Spleen (tissue), 11 donors: ENCODE measurements around the gene RBAK. TPM values are rescaled to one million over a fixed set of nuclear protein-coding genes. Genes with fewer than 3 reads are reported as not detected.
"Not testable (repeated sequence)": the region's sequence is repeated elsewhere in the genome, so short reads cannot be mapped to it uniquely, and the experiment has no call there.

Source experiments
- DNase-seq: peaks from one replicate; pipeline ENCODE4 v3.0.0-alpha.2; 2020
- H3K27ac ChIP-seq, 8 donors: fragments of 200-600 bp; sonication (generic) in 7 of 8; 1 replicate in 4 of 8; 2 replicates in 4 of 8; pipeline versions ENCODE4 v1.5.0 to v1.8.0; 2016 to 2021; ENCODE audit warnings: inconsistent platforms in 4 of 8, mild to moderate bottlenecking in 4 of 8, moderate library complexity in 1 of 8
- H3K27me3 ChIP-seq, 7 donors: fragments of 200-600 bp; sonication (generic) in 6 of 7; replicated peaks in 1 of 7; 1 replicate in 4 of 7; 2 replicates in 3 of 7; pipeline versions ENCODE4 v1.5.0 to v1.8.0; 2016 to 2021; ENCODE audit warnings: inconsistent platforms in 3 of 7, mild to moderate bottlenecking in 1 of 7
- H3K36me3 ChIP-seq, 6 donors: fragments of 200-600 bp; sonication (generic) in 5 of 6; 1 replicate in 4 of 6; 2 replicates in 2 of 6; pipeline versions ENCODE4 v1.5.0 to v1.8.0; 2016 to 2021; ENCODE audit warnings: inconsistent platforms in 2 of 6
- H3K4me1 ChIP-seq, 6 donors: fragments of 200-600 bp; sonication (generic) in 5 of 6; 1 replicate in 3 of 6; 2 replicates in 3 of 6; pipeline versions ENCODE4 v1.5.0 to v1.8.0; 2016 to 2021; ENCODE audit warnings: inconsistent platforms in 3 of 6
- H3K4me3 ChIP-seq, 8 donors: fragments of 200-600 bp; sonication (generic) in 7 of 8; 1 replicate in 4 of 8; 2 replicates in 4 of 8; pipeline versions ENCODE4 v1.5.0 to v1.8.0; 2016 to 2021; ENCODE audit warnings: inconsistent platforms in 4 of 8, mild to moderate bottlenecking in 4 of 8, moderate library complexity in 2 of 8
- H3K9me3 ChIP-seq, 8 donors: fragments of 200-600 bp; sonication (generic) in 7 of 8; 1 replicate in 4 of 8; 2 replicates in 4 of 8; pipeline versions ENCODE4 v1.5.0 to v1.8.0; 2016 to 2021; ENCODE audit warnings: inconsistent platforms in 4 of 8
- CTCF ChIP-seq, 11 experiments: fragments of 200-600 bp in 7 of 11; fragments of 450-650 bp in 4 of 11; sonication (generic) in 4 of 11; IDR thresholded peaks in 8 of 11; conservative IDR thresholded peaks in 3 of 11; 1 replicate in 7 of 11; 2 replicates in 4 of 11; pipeline versions ENCODE4 v1.4.0 to v1.8.0; 2016 to 2021; ENCODE audit warnings: antibody characterized with exemption in 11 of 11, inconsistent platforms in 4 of 11, mild to moderate bottlenecking in 1 of 11
- POLR2A ChIP-seq, 3 donors: fragments of 450-650 bp; IDR thresholded peaks; one replicate each; pipeline ENCODE4 v1.5.1; 2017; ENCODE audit warnings: antibody characterized with exemption in 3 of 3, mild to moderate bottlenecking in 1 of 3
- POLR2AphosphoS5 ChIP-seq, 3 donors: sonication (generic); formaldehyde crosslinking; IDR thresholded peaks; one replicate each; pipeline ENCODE4 v1.5.1; 2017; ENCODE audit warnings: antibody characterized with exemption in 3 of 3
- WGBS, 5 donors: extraction: QIAGEN DNeasy Blood & Tissue Kit in 3 of 5; methylation state at CpG; one replicate each; pipeline versions ENCODE4 v1.1.5 to v1.1.7; 2013 to 2018; 5-methylcytosine and 5-hydroxymethylcytosine counted together
- intact Hi-C: fragments of 100-400 bp; cut with DNase I; formaldehyde crosslinking; loops from one replicate; pipeline ENCODE4 v1.15.0; 2023; ENCODE audit warnings: low total_unique reads
- polyA plus RNA-seq, 3 donors: library from polyadenylated mRNA; stranded (reverse); fragments of 200-250 nt; gene quantifications; one replicate each; pipeline ENCODE4 v1.2.1, GENCODE V29; 2013
- total RNA-seq, 7 donors: library from RNA; depleted of rRNA in 3 of 7; stranded (reverse); fragments of >200 nt in 3 of 7; fragmentation: NEBNext Ultra II Directional in 4 of 7; extraction: Animal tissue kit (Norgen Biotek cat#: 25700) in 4 of 7; gene quantifications; one replicate each; pipeline versions ENCODE4 v1.1.0 to v1.2.1, GENCODE V29; 2016 to 2021
- donor health status: healthy with polysubstance abuse.
- donor health status: DM: no; HTN: no; CAD: no; lungs with moderate emphysema.
- donor health status: DM: no; HTN: no; CAD: no.
- donor health status: Bipolar disorder and iron deficiency.
- donor health status: healthy.
- donor health status: DM: no; HTN: no; CAD: no.
- donor health status: DM: yes; HTN: yes; CAD: no.

The RBAK gene
- total and polyA plus RNA-seq, 10 donors = 3.3 to 17.1 (median 12.2) TPM

- intact Hi-C loops, H3K36me3 ChIP-seq, H3K4me3 ChIP-seq, H3K4me1 ChIP-seq, DNase-seq, H3K27me3 ChIP-seq, H3K27ac ChIP-seq: not testable (repeated sequence)
- H3K9me3 ChIP-seq = peaks cover 0 to 14% (median 0%) of the 10 kb centered on the region in 8 donors
- WGBS, 5 donors = 89 to 99% (median 97%) methylated on average over 14 of the region's 14 CpGs
Observed at GRCh38 chr7:5027796-5028410, 17.8 kb upstream of the RBAK start.

GRCh38 chr7:5033186-5033585 lies 12.5 kb upstream of the RBAK start:
- H3K9me3 ChIP-seq, H3K27me3 ChIP-seq, H3K27ac ChIP-seq, H3K36me3 ChIP-seq, H3K4me3 ChIP-seq, intact Hi-C loops, DNase-seq, H3K4me1 ChIP-seq: not testable (repeated sequence)
- 74 to 96% (median 87%) methylated on average over 10 of the region's 10 CpGs for WGBS, 5 donors

GRCh38 chr7:5035276-5035675 lies 10.4 kb upstream of the RBAK start:
- Histone ChIP-seq H3K9me3 (no peaks in the 10 kb centered on the region), H3K27me3 (no peaks in the 10 kb centered on the region), H3K27ac (no peak overlapping the region), H3K4me1 (no peaks in the 10 kb centered on the region), H3K4me3 (no peak overlapping the region), H3K36me3 (no peaks in the 10 kb centered on the region)
- TF ChIP-seq POLR2AphosphoS5 (IDR thresholded peaks at IDR 0.05) (no peak), POLR2A (IDR thresholded peaks at IDR 0.05) (no peak), CTCF (IDR thresholded peaks at IDR 0.05 in 8 of 11, conservative IDR thresholded peaks at IDR 0.05 in 3 of 11) (no peak)
- 90 to 96% (median 94%) methylated on average over 9 of the region's 9 CpGs for WGBS, 5 donors
- intact Hi-C loops = no loop called here
- DNase-seq = no peak

GRCh38 chr7:5036446-5036845 lies 9.2 kb upstream of the RBAK start:
- H3K9me3 ChIP-seq = no peaks in the 10 kb centered on the region
- intact Hi-C loops = no loop called here
- WGBS, 5 donors = 70 to 92% (median 88%) methylated on average over 9 of the region's 9 CpGs
- no peak overlapping the region for H3K27ac ChIP-seq
- H3K36me3 ChIP-seq = no peaks in the 10 kb centered on the region
- no peak overlapping the region for H3K4me3 ChIP-seq
- DNase-seq = no peak
- H3K4me1 ChIP-seq = no peaks in the 10 kb centered on the region
- no peaks in the 10 kb centered on the region for H3K27me3 ChIP-seq
- TF ChIP-seq POLR2A (IDR thresholded peaks at IDR 0.05) = no peak
- TF ChIP-seq CTCF (IDR thresholded peaks at IDR 0.05 in 8 of 11, conservative IDR thresholded peaks at IDR 0.05 in 3 of 11) = no peak
- TF ChIP-seq POLR2AphosphoS5 (IDR thresholded peaks at IDR 0.05) = no peak

- Histone ChIP-seq H3K36me3 (no peaks in the 10 kb centered on the region), H3K27me3 (no peaks in the 10 kb centered on the region), H3K9me3 (no peaks in the 10 kb centered on the region), H3K4me1 (peaks cover 0 to 7% (median 0%) of the 10 kb centered on the region in 6 donors), H3K27ac (no peak overlapping the region), H3K4me3 (no peak overlapping the region)
- no peak for TF ChIP-seq POLR2A (IDR thresholded peaks at IDR 0.05)
- TF ChIP-seq POLR2AphosphoS5 (IDR thresholded peaks at IDR 0.05) = no peak
- TF ChIP-seq CTCF (IDR thresholded peaks at IDR 0.05 in 8 of 11, conservative IDR thresholded peaks at IDR 0.05 in 3 of 11) = no peak
- intact Hi-C loops = no loop called here
- 62 to 76% (median 67%) methylated on average over 5 of the region's 5 CpGs for WGBS, 5 donors
- DNase-seq = no peak
Observed at GRCh38 chr7:5041047-5041446, 4.6 kb upstream of the RBAK start.
